ENCODE measurements around the gene TMEM52. TPM values are rescaled to one million over a fixed set of nuclear protein-coding genes. Genes with fewer than 3 reads are reported as not detected.

Gene TMEM52
- total and polyA plus RNA-seq, 9 of the 15 experiments (the other 6 are each of a cell fraction or from before 2014, with no cell fraction given), result 0.37 to 22.5 (median 6.8) TPM

- ATAC-seq (no peak), FAIRE-seq (no peak), DNase-seq (ENCODE audit: extremely low read depth in 1 of 4, low spot score in 3 of 4) (no peak)
- Histone ChIP-seq H3K79me2 (ENCODE audit: control insufficient read depth, insufficient read depth, low read length) (no peaks in the 10 kb centered on the region), H2AFZ (ENCODE audit: low read depth, low read length) (no peak overlapping the region), H3K27ac (ENCODE audit: extremely low read depth, low read depth, low read length) (no peak overlapping the region), H3K36me3 (ENCODE audit: control insufficient read depth, insufficient read depth, low read length) (no peaks in the 10 kb centered on the region), H3K9ac (ENCODE audit: insufficient read depth in 1 of 2, low read depth in 2 of 2, low read length in 2 of 2) (no peak overlapping the region), H3K4me3 (no peak overlapping the region), H3K4me2 (ENCODE audit: insufficient read depth, low read length) (no peak overlapping the region), H3K27me3 (ENCODE audit: control insufficient read depth in 2 of 2, insufficient read depth in 2 of 2, low read length in 2 of 2) (peaks cover 52 to 76% of the 10 kb centered on the region in 2 experiments), H4K20me1 (replicated peaks; ENCODE audit: control insufficient read depth, insufficient read depth, low read length) (peaks cover 10% of the 10 kb centered on the region), H3K9me1 (ENCODE audit: control insufficient read depth, insufficient read depth, low read length) (no peaks in the 10 kb centered on the region), H3K9me3 (replicated peaks; ENCODE audit: control insufficient read depth, insufficient read depth, low read depth, low read length) (no peaks in the 10 kb centered on the region), H3K4me1 (replicated peaks in 1 of 2; ENCODE audit: control insufficient read depth in 2 of 2, insufficient read depth in 2 of 2, low read length in 2 of 2) (peaks cover 0 to 23% of the 10 kb centered on the region in 2 experiments; a peak in 2 of 5 replicates)
- intact Hi-C loops (cut with micrococcal nuclease) (no loop called here), in situ Hi-C loops (cut with MboI) (no loop called here)
- no TSS peak for BruUV-seq (replicated peaks)
- TF ChIP-seq MTA2 (IDR thresholded peaks at IDR 0.05; ENCODE audit: low read depth) (no peak), TSC22D4 (tag; IDR thresholded peaks at IDR 0.05) (no peak), SREBF1 (IDR thresholded peaks at IDR 0.05; ENCODE audit: borderline replicate concordance, low read depth, low read length) (no peak), ZNF785 (CRISPR knock-in tag; IDR thresholded peaks at IDR 0.05) (no peak), ZNF778 (CRISPR knock-in tag; IDR thresholded peaks at IDR 0.05) (no peak), RBM22 (IDR thresholded peaks at IDR 0.05; ENCODE audit: low read depth, low read length, poor library complexity, severe bottlenecking) (no peak), ZNF76 (CRISPR knock-in tag; IDR thresholded peaks at IDR 0.05; ENCODE audit: borderline replicate concordance) (no peak), PHF8 (IDR thresholded peaks at IDR 0.05; ENCODE audit: borderline replicate concordance, low read length) (no peak), NFXL1 (CRISPR knock-in tag; IDR thresholded peaks at IDR 0.05) (no peak), TCF7 (IDR thresholded peaks at IDR 0.05; ENCODE audit: borderline replicate concordance) (no peak), IRF2 (CRISPR knock-in tag; IDR thresholded peaks at IDR 0.05) (no peak)
- ChIA-PET CTCF (ENCODE audit: low intra/inter-chr PET ratio) (no interaction called here), POLR2A (interaction anchor here (1.1 kb wide), 1 partner anchor 24 kb away, joined by 4 read pairs; no protein-coding TSS in a partner anchor)
- WGBS (ENCODE audit: insufficient coverage, low coverage, missing lambda C conversion rate), result 0% methylated on average over 14 of the region's 14 CpGs
These were observed 28.4 kb upstream of the TMEM52 start for GRCh38 chr1:1947493-1947892.

Measured in K562 (cell line).